ENCODE results near the gene WDR53.
"Not testable (repeated sequence)": the region's sequence is repeated elsewhere in the genome, so short reads cannot be mapped to it uniquely, and the experiment has no call there.

DNA sequence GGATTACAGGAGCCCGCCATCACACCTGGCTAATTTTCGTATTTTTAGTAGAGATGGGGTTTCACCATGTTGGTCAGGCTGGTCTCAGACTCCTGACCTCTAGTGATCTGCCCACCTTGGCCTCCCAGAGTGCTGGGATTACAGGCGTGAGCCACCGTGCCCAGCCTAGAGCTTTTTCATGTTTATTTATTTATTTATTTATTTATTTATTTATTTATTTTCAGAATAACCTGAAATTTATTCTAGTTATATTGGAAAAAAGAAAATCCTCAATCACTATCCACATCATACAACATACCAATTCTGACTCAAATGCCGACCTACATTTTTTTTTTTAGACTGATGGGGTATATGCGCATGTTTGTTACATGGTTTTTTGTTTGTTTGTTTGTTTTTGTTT, 46.9 kb upstream of the WDR53 start:
- TF ChIP-seq, protein P1, sequence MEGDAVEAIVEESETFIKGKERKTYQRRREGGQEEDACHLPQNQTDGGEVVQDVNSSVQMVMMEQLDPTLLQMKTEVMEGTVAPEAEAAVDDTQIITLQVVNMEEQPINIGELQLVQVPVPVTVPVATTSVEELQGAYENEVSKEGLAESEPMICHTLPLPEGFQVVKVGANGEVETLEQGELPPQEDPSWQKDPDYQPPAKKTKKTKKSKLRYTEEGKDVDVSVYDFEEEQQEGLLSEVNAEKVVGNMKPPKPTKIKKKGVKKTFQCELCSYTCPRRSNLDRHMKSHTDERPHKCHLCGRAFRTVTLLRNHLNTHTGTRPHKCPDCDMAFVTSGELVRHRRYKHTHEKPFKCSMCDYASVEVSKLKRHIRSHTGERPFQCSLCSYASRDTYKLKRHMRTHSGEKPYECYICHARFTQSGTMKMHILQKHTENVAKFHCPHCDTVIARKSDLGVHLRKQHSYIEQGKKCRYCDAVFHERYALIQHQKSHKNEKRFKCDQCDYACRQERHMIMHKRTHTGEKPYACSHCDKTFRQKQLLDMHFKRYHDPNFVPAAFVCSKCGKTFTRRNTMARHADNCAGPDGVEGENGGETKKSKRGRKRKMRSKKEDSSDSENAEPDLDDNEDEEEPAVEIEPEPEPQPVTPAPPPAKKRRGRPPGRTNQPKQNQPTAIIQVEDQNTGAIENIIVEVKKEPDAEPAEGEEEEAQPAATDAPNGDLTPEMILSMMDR (optimal IDR thresholded peaks at IDR 0.05 in 1 of 3, IDR thresholded peaks at IDR 0.05 in 1 of 3, conservative IDR thresholded peaks at IDR 0.05 in 1 of 3; ENCODE audit: extremely low read depth in 1 of 3, insufficient read depth in 2 of 3, low read length in 3 of 3), result not testable (repeated sequence)
- not testable (repeated sequence) for TF ChIP-seq EZH2 (IDR thresholded peaks at IDR 0.05; ENCODE audit: low read length)

All from keratinocyte (primary cell).